ENCODE measurements around the gene ONECUT2.
A peak's percentile ranks its signal among the peaks of the same experiment; 100 is the strongest.

Gene ONECUT2

DNA sequence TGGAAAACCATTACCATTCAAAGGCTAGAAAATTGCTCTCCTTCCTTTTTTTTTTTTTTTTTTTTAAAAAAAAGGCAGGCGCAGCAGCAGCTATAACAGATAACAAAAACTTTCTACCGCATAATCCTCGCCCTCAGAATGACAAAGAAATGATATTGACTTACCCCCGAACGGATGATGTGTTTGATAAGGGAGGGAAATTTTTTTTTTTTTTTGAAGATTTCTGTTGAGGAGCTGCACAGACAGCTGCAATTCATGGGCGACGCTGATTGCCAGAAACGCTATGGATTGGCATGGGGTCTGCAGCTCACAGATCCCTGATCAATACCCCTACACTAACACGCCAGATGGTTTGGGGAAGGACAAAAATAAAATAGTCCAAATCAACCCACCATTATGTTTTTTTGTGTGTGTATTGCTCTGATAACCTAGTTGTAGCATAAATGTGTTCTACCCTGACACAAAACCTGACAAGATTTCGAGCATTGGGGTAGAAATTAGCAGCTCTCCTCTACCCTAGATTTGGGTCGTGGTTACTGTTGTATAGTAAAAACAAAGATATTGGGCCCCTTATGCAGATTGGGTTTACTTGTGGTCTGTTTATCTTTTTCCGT lies 3.6 kb upstream of the ONECUT2 start:
- no peak for DNase-seq (ENCODE audit: low read depth)

DNA sequence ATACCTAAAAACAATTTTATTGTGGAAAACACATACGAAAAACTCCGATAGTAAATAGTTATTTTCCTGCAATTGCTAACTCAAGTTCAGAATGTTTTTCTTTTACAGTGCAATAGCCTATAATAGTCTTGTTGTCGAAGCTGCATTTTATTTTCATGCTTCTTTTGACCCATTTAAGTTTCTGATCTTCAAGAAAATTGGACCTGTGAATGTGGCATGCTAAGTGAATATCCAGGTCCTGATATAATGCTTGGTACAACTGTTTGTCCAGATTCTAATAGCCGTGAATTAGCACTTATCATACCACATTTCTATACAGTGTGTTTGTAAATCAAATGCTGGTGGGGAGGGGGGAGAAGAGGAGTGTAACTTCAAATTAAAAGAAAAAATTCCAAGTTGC lies 3.0 kb upstream of the ONECUT2 start:
- DNase-seq (ENCODE audit: low read depth) = no peak

DNA sequence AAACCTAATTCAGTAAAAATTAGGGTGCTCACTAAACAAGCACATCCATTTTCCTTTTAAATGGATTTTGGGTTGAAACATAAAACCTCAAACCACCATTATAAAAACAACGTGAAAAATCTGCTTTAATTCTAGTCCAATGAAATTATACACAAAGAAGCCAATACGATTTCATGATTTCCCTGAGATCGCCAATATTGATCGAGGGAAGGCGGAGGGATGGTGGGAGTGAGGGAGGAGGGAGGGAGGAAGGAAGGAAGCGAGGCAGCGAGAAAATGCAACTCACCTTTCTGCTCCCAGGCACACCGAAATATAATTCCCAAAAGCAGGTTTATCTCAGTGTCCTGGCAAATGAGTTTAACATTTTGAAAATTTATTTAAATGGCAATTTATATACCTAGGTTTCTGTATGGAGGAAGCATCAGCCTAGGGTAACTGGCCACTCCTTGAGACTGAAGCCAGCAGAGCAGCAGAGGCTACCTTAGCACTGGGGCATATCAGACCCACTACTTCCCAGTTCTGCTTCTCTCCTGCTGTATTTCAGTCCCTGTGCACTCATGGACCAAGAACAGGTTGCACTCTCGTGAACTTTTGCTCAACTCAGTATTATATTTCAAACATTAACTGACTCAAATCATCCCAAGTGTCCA lies 2.3 kb upstream of the ONECUT2 start:
- no peak for DNase-seq (ENCODE audit: low read depth)

DNA sequence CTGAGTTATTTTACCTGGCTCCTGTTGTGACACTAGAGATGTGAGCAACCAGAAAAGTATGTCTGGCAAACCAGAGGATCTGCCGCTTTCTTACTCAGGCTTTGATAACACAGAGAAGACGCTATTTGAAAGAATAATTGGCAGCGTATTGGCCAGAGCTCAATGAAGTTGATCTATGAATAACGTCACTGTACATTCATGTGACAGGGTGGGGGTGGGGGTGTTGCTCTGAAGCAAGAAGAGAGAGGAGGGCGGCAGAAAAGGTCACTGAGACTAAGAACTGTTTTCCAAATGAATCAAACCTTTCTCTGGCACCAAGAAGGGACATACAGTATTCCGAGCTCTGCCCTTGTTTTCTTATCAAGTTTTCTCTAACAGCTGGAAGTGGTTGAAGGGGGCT lies 1.7 kb upstream of the ONECUT2 start:
- no peak for DNase-seq (ENCODE audit: low read depth)

DNA sequence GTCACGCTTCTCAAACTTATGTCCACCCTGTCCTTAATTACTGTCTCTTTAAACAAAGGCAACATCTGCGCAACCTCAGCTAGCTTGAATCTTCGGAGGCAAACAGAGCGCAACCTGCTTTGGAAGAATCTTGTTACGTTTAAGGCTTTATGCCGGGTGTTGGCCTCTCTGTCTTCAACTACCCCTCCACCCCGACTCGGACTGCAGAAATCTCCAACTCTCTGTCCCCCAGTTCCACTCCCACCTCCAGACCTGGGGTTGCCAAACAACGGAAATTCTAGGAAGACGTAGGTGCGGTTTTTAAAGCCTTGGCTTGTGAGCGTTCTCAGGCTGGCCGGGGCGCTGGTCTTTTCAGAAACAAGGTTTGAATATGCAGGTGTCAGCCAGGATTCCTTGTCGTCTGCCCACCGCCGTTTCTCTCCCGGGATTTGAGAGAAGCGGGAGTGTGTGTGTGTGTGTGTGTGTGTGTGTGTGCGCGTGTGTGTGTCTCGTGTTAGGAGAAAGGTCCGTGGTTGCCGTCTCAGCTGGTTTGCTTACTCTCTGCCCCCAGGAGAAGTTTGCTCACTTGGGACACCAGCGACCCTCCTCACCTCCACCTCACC lies 1.1 kb upstream of the ONECUT2 start:
- DNase-seq (ENCODE audit: low read depth) = no peak

DNA sequence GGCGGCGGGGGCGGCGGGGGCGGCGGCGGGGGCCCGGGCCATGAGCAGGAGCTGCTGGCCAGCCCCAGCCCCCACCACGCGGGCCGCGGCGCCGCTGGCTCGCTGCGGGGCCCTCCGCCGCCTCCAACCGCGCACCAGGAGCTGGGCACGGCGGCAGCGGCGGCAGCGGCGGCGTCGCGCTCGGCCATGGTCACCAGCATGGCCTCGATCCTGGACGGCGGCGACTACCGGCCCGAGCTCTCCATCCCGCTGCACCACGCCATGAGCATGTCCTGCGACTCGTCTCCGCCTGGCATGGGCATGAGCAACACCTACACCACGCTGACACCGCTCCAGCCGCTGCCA lies 644 bp downstream of the ONECUT2 start:
- no peak for DNase-seq (ENCODE audit: low read depth)

DNA sequence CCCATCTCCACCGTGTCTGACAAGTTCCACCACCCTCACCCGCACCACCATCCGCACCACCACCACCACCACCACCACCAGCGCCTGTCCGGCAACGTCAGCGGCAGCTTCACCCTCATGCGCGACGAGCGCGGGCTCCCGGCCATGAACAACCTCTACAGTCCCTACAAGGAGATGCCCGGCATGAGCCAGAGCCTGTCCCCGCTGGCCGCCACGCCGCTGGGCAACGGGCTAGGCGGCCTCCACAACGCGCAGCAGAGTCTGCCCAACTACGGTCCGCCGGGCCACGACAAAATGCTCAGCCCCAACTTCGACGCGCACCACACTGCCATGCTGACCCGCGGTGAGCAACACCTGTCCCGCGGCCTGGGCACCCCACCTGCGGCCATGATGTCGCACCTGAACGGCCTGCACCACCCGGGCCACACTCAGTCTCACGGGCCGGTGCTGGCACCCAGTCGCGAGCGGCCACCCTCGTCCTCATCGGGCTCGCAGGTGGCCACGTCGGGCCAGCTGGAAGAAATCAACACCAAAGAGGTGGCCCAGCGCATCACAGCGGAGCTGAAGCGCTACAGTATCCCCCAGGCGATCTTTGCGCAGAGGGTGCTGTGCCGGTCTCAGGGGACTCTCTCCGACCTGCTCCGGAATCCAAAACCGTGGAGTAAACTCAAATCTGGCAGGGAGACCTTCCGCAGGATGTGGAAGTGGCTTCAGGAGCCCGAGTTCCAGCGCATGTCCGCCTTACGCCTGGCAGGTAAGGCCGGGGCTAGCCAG lies 1.2 kb downstream of the ONECUT2 start:
- DNase-seq (ENCODE audit: low read depth) = no peak

DNA sequence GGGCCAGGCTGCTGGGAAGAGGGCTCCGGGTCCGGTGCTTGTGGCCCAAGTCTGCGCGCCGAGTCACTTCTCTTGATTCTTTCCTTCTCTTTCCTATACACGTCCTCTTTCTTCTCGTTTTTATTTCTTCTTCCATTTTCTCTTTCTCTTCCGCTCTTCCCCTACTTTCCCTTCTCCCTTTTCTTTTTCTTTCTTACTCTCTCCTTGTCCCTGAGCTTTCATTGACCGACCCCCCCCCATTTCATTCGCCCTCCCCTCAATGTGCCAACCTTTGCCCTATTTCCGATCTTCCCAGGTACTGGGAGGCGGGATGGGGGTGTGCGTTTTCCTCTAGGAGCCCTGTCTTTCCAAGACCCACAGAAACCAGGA lies 1.8 kb downstream of the ONECUT2 start:
- no peak for DNase-seq (ENCODE audit: low read depth)

DNA sequence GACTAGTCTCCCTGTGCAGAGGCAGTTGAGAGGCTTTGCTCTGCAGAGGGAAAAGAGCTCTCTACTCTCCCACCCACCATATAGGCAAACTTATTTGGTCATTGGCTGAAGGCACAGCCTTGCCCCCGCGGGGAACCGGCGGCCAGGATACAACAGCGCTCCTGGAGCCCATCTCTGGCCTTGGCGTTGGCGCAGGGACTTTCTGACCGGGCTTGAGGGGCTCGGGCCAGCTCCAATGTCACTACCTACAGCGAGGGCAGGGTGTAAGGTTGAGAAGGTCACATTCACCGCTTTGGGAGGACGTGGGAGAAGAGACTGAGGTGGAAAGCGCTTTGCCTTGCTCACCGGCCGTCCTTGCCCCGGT lies 2.2 kb downstream of the ONECUT2 start:
- no peak for DNase-seq (ENCODE audit: low read depth)

DNA sequence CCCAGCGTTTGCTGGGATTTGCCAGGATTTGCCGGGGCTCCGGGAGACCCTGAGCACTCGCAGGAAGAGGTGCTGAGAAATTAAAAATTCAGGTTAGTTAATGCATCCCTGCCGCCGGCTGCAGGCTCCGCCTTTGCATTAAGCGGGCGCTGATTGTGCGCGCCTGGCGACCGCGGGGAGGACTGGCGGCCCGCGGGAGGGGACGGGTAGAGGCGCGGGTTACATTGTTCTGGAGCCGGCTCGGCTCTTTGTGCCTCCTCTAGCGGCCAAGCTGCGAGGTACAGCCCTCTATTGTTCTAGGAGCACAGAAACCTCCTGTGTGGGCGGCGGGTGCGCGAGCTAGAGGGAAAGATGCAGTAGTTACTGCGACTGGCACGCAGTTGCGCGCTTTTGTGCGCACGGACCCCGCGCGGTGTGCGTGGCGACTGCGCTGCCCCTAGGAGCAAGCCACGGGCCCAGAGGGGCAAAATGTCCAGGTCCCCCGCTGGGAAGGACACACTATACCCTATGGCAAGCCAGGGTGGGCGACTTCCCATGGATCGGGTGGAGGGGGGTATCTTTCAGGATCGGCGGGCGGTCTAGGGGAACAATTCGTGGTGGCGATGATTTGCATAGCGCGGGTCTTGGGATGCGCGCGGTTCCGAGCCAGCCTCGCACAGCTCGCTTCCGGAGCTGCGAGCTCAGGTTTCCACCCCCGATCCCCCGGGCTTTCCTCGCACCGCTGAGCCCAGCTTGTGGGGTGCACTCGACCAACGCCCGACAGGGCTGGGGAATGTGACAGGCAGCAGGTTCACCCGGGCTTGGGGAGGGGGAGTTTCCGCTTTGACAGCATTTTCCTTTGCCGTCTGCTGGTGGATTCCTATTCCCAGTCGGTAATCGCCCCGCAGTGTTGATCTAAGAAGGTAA lies 2.8 kb downstream of the ONECUT2 start:
- peak; percentile 27 for DNase-seq (ENCODE audit: low read depth)

DNA sequence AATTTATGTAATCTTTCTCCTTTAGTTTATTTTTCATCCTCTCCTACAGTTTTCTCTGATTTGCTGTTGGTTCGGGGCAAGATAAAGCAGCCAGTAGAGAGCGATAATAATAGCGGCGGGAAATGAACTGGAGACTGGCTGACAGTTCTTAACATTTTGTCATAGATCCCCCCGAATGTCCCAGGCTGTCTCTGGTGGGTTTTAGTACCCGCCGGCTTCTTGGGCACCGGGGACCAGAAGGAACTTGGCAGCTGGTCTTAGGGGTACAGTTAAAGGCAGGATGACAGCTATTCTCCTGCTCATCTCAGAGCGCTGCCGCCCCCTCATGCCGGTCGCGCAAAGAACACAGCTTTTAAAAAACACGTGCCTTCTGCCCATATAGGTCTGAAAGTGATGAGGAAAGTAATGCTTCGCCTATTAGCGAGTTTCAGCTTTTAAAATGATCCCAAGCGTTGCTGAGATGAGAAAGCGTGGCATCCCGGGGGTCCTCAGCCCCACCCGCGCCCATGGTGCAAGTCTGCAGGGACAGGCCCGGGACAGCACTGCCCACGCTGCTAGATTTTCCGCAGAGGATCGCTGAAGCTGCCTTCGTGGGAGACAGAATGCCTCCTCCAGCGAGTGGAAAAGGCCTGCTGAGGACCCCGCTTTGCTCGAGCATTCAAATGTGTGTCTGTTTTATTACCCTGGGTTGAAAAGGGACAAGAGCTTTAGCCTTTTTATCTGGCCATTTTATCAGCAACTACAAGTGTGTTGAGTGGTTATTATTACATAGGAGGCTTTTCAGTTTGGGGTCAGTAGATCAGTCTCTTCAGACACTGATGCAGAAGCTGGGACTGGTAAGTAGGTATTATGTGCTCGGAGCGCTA lies 3.8 kb downstream of the ONECUT2 start:
- no peak for DNase-seq (ENCODE audit: low read depth)

DNA sequence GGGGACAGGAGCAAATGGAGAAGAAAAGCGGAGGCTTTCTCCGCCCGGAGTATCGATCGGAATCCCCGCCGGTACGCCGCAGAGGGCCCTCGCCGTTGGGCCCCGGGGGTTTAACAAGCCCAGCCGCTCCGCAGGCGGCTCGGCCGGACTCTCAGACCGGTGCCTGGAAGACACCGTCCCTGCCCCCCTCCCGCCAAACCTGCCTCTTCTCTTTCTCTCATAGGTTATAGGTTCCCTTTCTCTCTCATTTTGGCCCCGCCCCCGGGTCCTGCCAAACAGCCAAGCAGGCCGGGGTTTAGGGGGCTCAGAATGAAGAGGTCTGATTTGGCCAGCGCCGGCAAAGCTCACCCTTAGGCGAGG lies 4.4 kb downstream of the ONECUT2 start:
- DNase-seq (ENCODE audit: low read depth) = no peak

DNA sequence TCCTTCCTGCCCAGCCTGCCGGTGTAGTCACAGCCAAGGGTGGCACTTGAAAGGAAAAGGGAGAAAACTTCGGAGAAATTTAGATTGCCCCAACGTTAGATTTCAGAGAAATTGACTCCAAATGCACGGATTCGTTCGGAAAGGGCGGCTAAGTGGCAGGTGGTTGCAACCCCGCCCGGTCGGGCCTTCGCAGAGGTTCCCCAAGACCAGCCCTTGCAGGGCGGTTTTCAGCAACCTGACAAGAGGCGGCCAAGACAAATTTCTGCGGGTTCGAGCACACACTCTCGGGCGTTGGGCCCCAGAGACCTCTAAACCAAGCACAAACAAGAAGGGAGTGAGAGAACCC lies 4.8 kb downstream of the ONECUT2 start:
- no peak for DNase-seq (ENCODE audit: low read depth)

DNA sequence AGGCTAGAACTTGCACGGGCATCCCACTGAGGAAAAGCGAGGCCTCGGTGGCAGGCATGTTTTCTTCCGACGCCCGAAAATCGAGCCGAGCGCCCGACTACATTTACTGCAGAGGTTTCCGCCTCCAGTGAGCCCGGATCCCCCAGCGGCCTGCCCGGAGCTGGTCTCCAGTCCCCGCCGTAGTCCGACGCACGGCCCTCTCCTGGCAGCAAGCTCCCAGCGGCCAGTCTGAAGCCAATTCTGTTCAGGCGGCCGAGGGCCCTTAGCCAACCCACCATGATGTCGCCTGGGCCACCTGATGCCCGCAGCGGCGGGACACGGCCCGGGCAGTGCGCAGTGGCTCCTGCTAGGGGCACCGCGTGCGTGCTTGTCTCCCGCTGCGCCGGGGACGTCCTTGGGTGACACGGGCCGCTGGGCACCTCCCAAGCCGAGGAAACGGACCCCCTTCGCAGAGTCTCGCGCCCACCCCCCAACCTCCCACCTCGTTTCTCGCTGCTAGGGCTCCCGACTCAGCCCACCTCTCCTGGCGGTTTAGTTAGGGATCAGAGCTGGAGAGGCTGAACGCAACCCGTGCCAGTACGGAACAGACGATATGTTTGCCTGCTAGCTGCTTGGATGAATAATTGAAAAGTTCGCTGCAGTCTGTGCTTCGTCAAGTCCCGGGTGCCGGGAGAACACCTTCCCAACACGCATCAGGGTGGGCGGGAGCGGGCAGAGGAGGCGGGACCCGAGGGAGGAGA lies 5.3 kb downstream of the ONECUT2 start:
- DNase-seq (ENCODE audit: low read depth) = no peak

DNA sequence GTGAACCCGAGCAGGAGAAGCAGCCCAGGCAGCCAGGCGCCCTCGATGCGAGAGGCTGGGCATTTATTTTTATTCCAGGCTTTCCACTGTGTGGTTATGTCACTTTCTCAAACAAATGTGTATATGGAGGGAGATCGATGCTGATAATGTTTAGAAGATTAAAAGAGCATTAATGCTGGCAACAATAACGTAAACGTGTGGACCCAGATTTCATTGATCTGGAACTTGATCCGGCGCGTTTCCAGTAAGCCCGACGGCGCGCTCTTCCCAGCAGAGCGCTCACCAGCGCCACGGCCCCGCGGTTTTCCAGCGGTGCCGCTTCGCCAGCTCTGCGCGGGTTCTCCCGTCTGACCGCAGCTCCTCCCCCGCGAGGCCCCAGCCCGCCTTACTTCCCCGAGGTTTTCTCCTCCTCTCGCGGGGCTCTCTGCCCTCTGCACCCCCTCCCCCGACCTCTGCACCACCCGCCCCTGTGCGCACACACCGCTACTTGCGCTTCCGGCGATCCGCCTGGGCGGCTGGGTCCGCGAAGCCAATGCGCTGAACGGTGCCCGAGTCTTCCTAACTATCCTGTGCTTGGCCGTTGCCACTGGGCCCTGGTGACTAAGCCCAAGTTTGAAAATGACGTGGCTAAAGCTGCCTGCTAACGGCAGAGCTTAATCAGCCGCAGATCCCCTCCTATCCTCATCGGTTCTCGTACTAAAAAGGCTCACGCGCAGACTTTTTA lies 6.1 kb downstream of the ONECUT2 start:
- DNase-seq (ENCODE audit: low read depth) = no peak

DNA sequence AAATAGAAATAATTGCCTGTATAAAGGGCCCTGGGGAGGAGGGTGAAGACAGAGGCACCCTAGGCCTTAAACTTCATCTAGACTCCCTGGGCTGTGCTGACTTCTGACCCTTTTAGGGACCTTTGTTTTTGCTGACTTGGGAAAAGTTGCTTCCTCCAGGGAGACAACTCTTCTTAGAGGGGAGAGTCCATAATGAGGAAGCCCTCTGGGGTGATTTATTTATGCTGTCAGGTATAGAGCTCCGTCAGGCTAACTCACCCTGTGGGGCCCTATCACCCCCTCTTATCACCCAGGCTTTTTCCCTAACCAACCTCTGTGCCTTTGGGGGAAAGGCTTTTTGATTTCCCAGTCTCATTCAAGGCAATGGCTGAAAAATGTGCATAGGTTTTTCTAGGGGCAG lies 8.1 kb downstream of the ONECUT2 start:
- no peak for DNase-seq (ENCODE audit: low read depth)

DNA sequence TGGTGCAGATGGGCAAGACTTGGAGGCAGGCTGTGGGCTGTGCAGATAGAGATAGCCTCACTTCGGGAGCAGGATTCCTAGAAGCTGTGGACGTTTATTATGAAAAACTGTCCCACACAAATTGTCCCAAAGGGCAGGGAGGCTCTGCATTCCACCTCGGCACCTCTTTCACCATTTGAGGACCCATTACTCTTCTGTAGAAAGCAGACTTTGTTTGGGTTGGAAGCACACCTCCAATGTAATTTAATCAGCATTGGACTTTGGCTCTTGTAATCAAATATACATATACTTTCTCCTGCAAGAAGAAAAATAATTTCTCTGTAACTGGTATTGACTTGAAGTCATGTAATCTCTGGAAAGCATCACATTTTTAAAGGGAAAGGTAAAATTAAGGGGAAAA lies 8.5 kb downstream of the ONECUT2 start:
- no peak for DNase-seq (ENCODE audit: low read depth)

DNA sequence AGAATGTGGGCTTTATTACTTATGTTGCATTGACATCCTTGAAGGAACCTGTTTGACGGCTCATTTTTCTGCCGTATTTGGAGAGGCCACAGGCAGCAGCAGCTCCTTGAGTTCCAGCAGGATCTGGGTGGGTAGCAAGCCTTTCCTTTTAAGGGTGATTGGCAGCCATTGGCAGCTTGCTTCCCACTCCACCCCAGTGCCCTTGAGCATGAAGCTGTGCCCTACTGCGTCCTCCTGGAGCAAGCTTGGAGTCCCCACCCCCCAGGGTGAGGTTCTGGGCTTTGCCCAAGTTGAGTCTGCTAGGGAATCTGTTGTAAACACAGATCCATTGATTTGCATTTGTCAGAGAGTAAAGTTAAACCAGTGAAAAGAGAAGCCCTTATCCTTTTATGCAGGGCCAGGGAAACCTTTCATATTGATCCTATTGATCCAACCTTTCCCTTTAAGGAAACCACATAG lies 9.2 kb downstream of the ONECUT2 start:
- DNase-seq (ENCODE audit: low read depth) = no peak

DNA sequence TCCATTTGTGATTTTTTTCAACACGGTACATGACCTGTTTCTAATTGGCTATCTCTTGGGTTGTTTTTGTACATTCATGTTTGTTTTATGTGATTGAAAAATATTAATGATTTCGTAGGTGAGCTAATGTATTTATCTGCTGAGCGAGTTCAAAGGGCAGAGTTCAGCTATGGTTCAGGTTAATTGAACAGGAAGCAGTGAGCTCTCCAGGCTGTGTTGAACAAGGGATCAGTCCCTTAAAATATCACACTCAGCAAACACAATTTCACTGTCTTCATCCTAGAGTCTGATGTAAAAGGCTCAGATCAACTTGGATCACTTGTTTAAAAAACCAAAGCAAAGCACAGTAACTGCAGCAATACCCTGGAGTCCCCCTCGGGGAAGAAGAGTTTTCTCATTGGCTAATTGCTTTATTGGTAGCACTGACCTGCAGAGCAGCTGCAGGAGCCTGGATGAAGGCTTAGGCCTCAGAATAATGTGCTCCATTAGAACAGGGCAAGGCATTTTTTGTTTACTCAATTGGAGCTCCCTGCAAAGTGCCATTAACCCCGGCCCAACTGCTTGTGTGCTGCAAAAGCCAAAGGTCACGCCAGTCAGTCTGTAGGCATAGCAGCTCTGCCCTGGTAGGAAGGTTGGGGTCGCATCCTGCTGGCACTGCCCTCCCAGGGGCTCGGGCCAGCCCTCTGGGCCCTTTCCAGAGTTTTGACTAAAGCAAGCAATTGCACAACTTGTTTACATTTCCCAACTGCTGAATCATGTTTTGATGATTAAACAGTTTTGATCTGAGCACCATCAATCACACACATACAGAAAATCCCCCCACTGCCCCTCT lies 10.5 kb downstream of the ONECUT2 start:
- DNase-seq (ENCODE audit: low read depth) = no peak
